GM18508 (cell line): ENCODE data around the gene PZP.

Experiments
- ATAC-seq: cut with Tn5 transposase; IDR thresholded peaks from one replicate; pipeline ENCODE4 v1.9.1; 2021; ENCODE audit warnings: moderate number of reproducible peaks; ENCODE audit not compliant: insufficient read depth, unreplicated experiment

The PZP gene

GRCh38 chr12:9106610-9107541, 101.3 kb downstream of the PZP start:
- no peak for ATAC-seq

DNA sequence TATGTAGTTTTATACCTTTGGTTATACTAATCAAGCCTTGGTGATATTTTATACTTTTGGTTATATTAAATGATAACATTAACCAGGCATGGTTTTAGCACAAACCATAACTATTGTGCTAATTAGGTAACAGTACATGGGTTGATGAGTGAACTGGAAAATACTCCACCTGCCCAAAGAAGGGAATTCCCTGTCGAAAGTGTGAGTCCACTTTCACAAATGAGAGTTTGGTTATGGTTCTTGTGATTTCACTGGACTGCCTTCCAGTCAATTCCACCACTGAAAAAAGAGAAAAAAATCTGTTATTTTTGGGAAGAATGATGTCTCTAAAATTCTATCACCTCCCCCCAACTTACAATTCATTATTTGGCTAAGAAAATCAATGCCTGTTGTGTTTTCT, 102.1 kb downstream of the PZP start:
- ATAC-seq: no peak

DNA sequence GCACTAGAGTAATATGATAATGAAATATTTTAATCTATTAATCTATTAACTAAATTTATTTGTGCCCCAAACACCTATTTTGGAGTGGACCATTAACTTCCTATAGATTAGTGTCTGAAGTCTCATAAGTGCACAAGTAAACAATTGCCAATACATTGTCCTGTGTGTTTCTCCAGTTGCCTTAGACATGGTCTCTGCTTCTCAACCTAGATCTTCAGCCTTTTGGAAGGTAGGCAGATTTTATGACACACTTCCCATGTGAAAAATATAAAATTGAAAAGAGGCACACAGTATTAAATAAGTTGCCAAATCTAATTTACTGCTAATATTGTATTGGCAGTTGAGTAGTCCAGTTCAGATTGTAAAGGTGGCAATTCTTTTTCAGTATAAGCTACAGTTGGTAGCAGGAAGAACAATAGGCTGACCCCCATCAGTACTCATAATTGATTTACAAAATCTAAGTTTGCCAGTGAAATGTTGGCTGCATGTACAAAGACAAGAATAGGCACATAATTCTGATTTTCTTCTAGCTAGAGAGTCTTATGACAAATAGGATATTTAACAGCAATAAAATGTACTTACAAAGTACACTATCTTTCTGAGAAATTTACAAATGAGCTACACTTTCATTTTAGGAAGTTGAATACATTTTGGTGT, 103.3 kb downstream of the PZP start:
- no peak for ATAC-seq

GRCh38 chr12:9104087-9104486, 104.1 kb downstream of the PZP start:
- ATAC-seq: no peak

DNA sequence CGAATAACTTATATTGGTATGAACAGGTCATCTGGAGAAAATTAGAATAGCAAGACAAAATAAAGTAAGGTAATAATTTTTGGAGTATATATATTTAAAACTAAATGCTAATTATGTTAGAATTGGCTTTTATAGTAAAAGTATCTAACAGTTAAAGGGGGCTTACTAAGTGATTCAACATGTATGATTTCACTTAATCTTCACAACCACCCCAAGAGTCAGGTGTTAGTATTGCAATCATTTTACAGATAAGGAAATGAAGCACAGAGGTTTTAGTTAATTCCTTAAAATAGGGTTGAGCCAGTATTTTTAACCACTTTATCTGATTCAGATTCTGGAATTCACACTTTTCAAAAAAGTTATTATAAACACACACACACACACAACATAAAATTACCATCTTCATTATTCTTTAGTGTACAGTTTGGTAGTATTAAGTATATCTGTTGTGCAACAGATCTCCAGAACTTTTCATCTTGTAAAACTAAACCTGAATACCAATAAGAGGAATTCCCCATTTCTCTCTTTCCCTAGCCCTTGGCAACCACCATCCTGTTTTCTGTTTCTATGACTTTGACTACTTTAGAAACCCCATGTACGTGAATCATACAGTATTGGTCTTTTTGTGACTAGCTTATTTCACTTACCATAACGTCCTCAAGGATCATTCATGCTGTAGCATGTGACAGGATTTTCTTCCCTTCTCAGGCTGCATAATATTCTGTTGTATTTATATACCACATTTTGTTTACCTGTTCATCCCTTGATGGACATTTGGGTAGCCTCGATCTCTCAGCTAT, 104.9 kb downstream of the PZP start:
- ATAC-seq: no peak

DNA sequence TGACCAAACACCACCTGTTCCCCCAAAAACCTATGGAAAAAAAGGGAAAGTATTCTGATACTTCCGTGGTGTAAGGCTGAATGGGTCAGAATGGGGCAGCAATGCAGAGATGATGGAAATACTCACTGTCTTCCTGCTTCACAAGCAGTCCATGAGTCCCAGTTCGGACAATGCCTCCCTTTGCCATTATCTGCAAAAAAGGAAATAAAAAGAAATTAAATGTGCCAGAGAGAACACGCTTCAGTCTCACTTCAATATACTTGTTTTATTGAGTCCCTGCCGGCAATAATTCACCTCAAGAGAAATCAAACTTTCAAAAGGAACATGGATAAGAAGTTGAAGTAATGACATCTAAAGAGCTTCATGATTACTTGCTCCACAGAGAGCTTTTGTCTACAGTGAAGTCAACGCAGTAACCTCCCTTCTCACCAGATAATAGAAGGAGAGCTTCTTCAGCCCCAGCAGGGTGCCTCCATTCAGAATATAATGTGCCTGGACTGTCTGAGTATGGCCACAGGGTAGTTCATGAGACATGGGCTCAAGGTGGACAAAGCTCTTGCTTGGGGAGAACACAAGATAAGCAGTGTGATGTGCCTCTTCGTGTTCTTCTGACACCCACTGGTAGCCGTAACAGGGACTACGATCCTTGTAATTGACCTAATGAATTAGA, 107.0 kb downstream of the PZP start:
- ATAC-seq: no peak

DNA sequence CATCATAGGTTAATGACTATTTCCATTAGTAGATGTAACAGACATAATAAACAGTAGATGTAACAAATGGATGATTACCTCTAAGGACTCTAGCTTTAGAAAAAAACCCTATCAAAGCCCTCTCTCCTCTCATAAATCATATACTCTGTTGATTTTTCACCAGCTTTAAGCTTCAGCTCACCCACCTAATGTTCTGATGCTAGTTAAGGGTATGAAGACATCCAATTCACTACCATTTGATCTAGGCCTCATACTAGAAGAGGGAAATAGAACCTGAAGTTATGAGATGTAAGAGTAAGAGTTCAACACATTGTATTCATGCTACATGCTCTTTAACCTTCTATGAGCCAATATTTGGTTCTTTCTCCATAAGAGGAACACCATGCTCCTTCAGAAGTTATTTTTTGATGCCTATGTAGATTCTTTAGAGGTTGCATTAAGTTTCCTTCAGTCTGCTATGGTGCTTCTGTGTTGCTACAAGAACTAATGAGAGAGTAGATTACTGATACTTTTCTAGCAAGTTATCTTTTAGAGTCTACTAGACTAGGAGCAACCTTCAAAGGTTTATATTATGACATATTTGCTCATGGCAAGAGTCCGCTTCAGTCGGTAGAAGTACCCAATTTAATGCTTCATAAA, 108.5 kb downstream of the PZP start:
- no peak for ATAC-seq
